GM12891 (cell line): ENCODE measurements around the gene PHF3.

Source experiments
- POLR2A ChIP-seq: IDR thresholded peaks from 2 replicates; pipeline ENCODE4 v1.6.1; 2011; ENCODE audit warnings: low read depth, low read length, control low read depth
- POLR2AphosphoS5 ChIP-seq: IDR thresholded peaks from 2 replicates; pipeline ENCODE4 v1.6.1; 2011; ENCODE audit warnings: low read depth, low read length, control low read depth

DNA sequence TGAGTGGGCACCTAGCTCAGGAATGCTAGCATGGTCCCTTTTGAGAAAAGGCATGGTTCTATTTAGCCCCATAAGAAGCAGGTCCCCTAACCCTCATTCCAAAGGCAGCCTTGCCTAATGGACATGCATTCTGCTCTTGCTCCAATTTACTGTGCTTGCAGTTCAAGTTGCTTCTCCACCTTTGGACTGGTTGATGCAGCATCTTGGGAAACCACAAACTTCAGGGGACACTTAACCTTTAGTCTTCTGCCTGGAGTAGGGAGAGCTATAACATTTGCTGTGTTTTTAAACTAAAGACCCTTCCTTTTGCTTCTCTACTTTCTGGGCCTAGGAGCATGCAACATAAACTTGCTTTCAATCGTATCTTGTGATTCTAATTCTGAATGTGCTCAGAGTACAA is 5.1 kb upstream of the PHF3 start:
- TF ChIP-seq POLR2AphosphoS5 (no peak), POLR2A (no peak)
